Astrocyte (in vitro differentiated cells and primary cell): Measurements from ENCODE around the gene SPATA6. TPM values are rescaled to one million over a fixed set of nuclear protein-coding genes. Genes with fewer than 3 reads are reported as not detected.

Source experiments
- DNase-seq: peaks from one replicate; pipeline ENCODE4 v3.0.0-alpha.2; 2010; ENCODE audit warnings: low read depth
- FAIRE-seq: peaks from 2 replicates; lab custom pipeline; 2011; peaks lifted over from hg19 to GRCh38; lab: Jason Lieb, UNC
- H2AFZ ChIP-seq: 2 replicates; pipeline ENCODE4 v1.6.0; 2012; ENCODE audit warnings: low read depth, low read length, inconsistent platforms
- H3K27ac ChIP-seq: 2 replicates; pipeline ENCODE4 v1.5.1; 2011; ENCODE audit warnings: low read depth, low read length, inconsistent platforms
- H3K27me3 ChIP-seq: 2 replicates; pipeline ENCODE4 v1.6.0; 2011; ENCODE audit warnings: low read length, inconsistent platforms; ENCODE audit not compliant: insufficient read depth
- H3K36me3 ChIP-seq: 2 replicates; pipeline ENCODE4 v1.5.1; 2011; ENCODE audit warnings: low read length, inconsistent platforms; ENCODE audit not compliant: insufficient read depth
- H3K4me1 ChIP-seq: 2 replicates; pipeline ENCODE4 v1.5.1; 2011; ENCODE audit warnings: low read length, inconsistent platforms; ENCODE audit not compliant: insufficient read depth
- H3K4me2 ChIP-seq: 2 replicates; pipeline ENCODE4 v1.6.0; 2012; ENCODE audit warnings: low read length, inconsistent platforms
- H3K4me3 ChIP-seq: 2 replicates; pipeline ENCODE4 v1.5.1; 2011; ENCODE audit warnings: low read depth, mild to moderate bottlenecking, low read length, inconsistent platforms; ENCODE audit not compliant: insufficient read depth
- H3K79me2 ChIP-seq: 2 replicates; pipeline ENCODE4 v1.6.0; 2012; ENCODE audit warnings: mild to moderate bottlenecking, low read length, inconsistent platforms; ENCODE audit not compliant: insufficient read depth
- H3K9ac ChIP-seq: 2 replicates; pipeline ENCODE4 v1.6.0; 2012; ENCODE audit warnings: mild to moderate bottlenecking, low read length, inconsistent platforms
- H3K9me3 ChIP-seq: 2 replicates; pipeline ENCODE4 v1.5.1; 2012; ENCODE audit warnings: low read depth, mild to moderate bottlenecking, low read length, inconsistent platforms; ENCODE audit not compliant: insufficient read depth
- H4K20me1 ChIP-seq: 2 replicates; pipeline ENCODE4 v1.6.0; 2012; ENCODE audit warnings: low read length, inconsistent platforms; ENCODE audit not compliant: insufficient read depth
- H3K27ac Mint-ChIP-seq: one replicate; pipeline ENCODE4 v1.8.0; 2021; ENCODE audit warnings: mild to moderate bottlenecking, mixed read lengths; ENCODE audit not compliant: unreplicated experiment
- H3K27me3 Mint-ChIP-seq: one replicate; pipeline ENCODE4 v1.8.0; 2021; ENCODE audit warnings: low read depth, mixed read lengths; ENCODE audit not compliant: unreplicated experiment
- H3K36me3 Mint-ChIP-seq: one replicate; pipeline ENCODE4 v1.8.0; 2021; ENCODE audit warnings: low read depth, mixed read lengths; ENCODE audit not compliant: unreplicated experiment
- H3K4me1 Mint-ChIP-seq: one replicate; pipeline ENCODE4 v1.8.0; 2021; ENCODE audit warnings: low read depth, mixed read lengths; ENCODE audit not compliant: unreplicated experiment
- H3K4me3 Mint-ChIP-seq: one replicate; pipeline ENCODE4 v1.8.0; 2021; ENCODE audit warnings: mild to moderate bottlenecking, moderate library complexity, mixed read lengths; ENCODE audit not compliant: unreplicated experiment
- H3K9me3 Mint-ChIP-seq: one replicate; pipeline ENCODE4 v1.8.0; 2021; ENCODE audit warnings: mild to moderate bottlenecking, mixed read lengths; ENCODE audit not compliant: unreplicated experiment
- EZH2 ChIP-seq: IDR thresholded peaks from 2 replicates; pipeline ENCODE4 v1.6.1; 2012; ENCODE audit warnings: mild to moderate bottlenecking, low read length, inconsistent platforms; ENCODE audit not compliant: insufficient read depth
- total RNA-seq: library from RNA; stranded (reverse); gene quantifications from 2 replicates; pipeline ENCODE4 v1.2.1, GENCODE V29; 2021
- TF ChIP-seq, protein P1 (sequence below): IDR thresholded peaks from 2 replicates; pipeline ENCODE4 v1.5.1; 2011; ENCODE audit warnings: low read depth, mild to moderate bottlenecking, inconsistent platforms, low read length, moderate library complexity; ENCODE audit not compliant: insufficient read depth

The SPATA6 gene
- total RNA-seq, 1 donor from 2014 or later: 8.2 TPM

DNA sequence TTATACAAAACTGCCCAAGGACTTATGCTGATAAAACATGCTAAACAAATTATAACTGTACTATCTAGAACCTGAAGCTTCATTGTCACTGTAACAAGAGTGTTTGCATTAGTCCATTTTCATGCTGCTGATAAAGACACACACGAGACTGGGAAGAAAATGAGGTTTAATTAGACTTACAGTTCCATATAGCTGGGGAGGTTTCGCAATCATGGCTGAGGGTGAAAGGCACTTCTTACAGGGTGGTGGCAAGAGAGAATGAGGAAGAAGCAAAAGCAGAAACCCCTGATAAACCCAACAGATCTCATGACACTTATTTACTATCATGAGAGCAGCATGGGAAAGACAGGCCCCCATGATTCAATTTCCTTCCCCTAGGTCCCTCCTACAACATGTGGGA lies 100.4 kb downstream of the SPATA6 start:
- no peak overlapping the region for H3K4me3 Mint-ChIP-seq
- DNase-seq (no peak), FAIRE-seq (no peak)
- peaks cover 24% of the 10 kb centered on the region for H3K36me3 Mint-ChIP-seq
- H3K27me3 ChIP-seq: no peaks in the 10 kb centered on the region
- no peaks in the 10 kb centered on the region for H3K36me3 ChIP-seq
- peaks cover 18% of the 10 kb centered on the region for H3K9me3 Mint-ChIP-seq
- H3K4me1 Mint-ChIP-seq: no peaks in the 10 kb centered on the region
- no peaks in the 10 kb centered on the region for H3K79me2 ChIP-seq
- no peak overlapping the region for H3K9ac ChIP-seq
- TF ChIP-seq, protein P1, sequence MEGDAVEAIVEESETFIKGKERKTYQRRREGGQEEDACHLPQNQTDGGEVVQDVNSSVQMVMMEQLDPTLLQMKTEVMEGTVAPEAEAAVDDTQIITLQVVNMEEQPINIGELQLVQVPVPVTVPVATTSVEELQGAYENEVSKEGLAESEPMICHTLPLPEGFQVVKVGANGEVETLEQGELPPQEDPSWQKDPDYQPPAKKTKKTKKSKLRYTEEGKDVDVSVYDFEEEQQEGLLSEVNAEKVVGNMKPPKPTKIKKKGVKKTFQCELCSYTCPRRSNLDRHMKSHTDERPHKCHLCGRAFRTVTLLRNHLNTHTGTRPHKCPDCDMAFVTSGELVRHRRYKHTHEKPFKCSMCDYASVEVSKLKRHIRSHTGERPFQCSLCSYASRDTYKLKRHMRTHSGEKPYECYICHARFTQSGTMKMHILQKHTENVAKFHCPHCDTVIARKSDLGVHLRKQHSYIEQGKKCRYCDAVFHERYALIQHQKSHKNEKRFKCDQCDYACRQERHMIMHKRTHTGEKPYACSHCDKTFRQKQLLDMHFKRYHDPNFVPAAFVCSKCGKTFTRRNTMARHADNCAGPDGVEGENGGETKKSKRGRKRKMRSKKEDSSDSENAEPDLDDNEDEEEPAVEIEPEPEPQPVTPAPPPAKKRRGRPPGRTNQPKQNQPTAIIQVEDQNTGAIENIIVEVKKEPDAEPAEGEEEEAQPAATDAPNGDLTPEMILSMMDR: no peak
- TF ChIP-seq EZH2: no peak
- no peaks in the 10 kb centered on the region for H3K4me1 ChIP-seq
- H3K4me3 ChIP-seq: no peak overlapping the region
- no peaks in the 10 kb centered on the region for H3K27me3 Mint-ChIP-seq
- no peak overlapping the region for H2AFZ ChIP-seq
- H3K27ac ChIP-seq: no peak overlapping the region
- H3K27ac Mint-ChIP-seq: no peak overlapping the region
- H3K9me3 ChIP-seq: no peaks in the 10 kb centered on the region
- H3K4me2 ChIP-seq: no peak overlapping the region
- no peaks in the 10 kb centered on the region for H4K20me1 ChIP-seq

DNA sequence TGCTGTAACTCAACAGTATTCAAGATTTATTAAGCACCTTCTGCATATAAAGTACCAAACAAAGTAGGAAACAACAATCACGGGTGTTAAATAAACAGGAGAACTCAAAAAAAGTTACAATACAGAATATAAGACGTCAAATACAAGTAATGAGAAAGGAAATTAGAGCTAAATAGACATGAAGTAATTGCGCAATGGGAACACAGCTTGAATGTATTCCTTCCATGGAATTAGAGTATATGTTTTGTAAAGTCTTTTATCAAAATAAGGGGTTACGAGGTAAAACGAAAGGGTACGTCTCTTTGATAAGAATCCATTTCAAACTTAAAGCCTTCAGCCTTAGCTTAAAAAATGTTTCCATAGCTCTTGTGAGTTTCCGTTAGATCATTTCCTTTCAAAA lies 109.1 kb downstream of the SPATA6 start:
- Histone ChIP-seq H3K27me3 (no peaks in the 10 kb centered on the region), H4K20me1 (no peaks in the 10 kb centered on the region), H3K36me3 (no peaks in the 10 kb centered on the region), H3K9me3 (no peaks in the 10 kb centered on the region), H3K4me3 (no peak overlapping the region), H3K79me2 (no peaks in the 10 kb centered on the region), H3K27ac (no peak overlapping the region), H3K4me2 (no peak overlapping the region), H3K4me1 (no peaks in the 10 kb centered on the region), H2AFZ (no peak overlapping the region), H3K9ac (no peak overlapping the region)
- Mint-ChIP-seq H3K9me3 (peaks cover 8% of the 10 kb centered on the region), H3K36me3 (no peaks in the 10 kb centered on the region), H3K4me1 (no peaks in the 10 kb centered on the region), H3K27ac (no peak overlapping the region), H3K27me3 (no peaks in the 10 kb centered on the region), H3K4me3 (no peak overlapping the region)
- no peak for TF ChIP-seq EZH2
- TF ChIP-seq, protein P1: no peak
- no peak for DNase-seq
- no peak for FAIRE-seq

DNA sequence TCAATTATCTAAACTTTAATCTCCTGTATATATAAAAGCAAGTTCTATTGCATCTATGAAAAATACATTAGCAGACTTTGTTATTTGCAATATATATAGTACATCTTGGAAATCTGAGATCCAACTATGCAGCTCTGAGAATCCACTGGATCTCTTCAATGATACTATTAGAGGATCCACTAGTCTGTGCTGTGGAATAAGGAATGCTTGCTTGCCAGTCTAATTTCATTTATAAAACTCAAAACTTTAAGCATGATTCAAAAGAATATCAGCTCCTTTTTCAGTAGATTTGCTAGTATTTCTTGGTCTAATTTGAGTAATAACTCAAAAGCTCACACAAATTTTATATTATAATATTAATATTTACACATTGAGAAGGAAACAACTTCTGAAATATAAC lies 115.1 kb downstream of the SPATA6 start:
- FAIRE-seq (no peak), DNase-seq (no peak)
- H4K20me1 ChIP-seq: no peaks in the 10 kb centered on the region
- H3K9me3 ChIP-seq: no peaks in the 10 kb centered on the region
- H3K4me1 ChIP-seq: no peaks in the 10 kb centered on the region
- H3K27me3 Mint-ChIP-seq: no peaks in the 10 kb centered on the region
- no peaks in the 10 kb centered on the region for H3K9me3 Mint-ChIP-seq
- H3K27ac ChIP-seq: no peak overlapping the region
- H3K4me3 Mint-ChIP-seq: no peak overlapping the region
- H3K4me1 Mint-ChIP-seq: no peaks in the 10 kb centered on the region
- TF ChIP-seq EZH2: no peak
- TF ChIP-seq, protein P1: no peak
- H3K4me2 ChIP-seq: no peak overlapping the region
- H3K9ac ChIP-seq: no peak overlapping the region
- no peak overlapping the region for H2AFZ ChIP-seq
- H3K27me3 ChIP-seq: no peaks in the 10 kb centered on the region
- no peak overlapping the region for H3K27ac Mint-ChIP-seq
- no peak overlapping the region for H3K4me3 ChIP-seq
- H3K79me2 ChIP-seq: no peaks in the 10 kb centered on the region
- H3K36me3 ChIP-seq: no peaks in the 10 kb centered on the region
- H3K36me3 Mint-ChIP-seq: no peaks in the 10 kb centered on the region
